Stimulated activated CD4-positive, alpha-beta T cell treated with anti-CD3 and anti-CD28 coated beads, Interleukin-2, amount 100 ng/mL, for 4 hours (primary cell): ENCODE data around the gene DOCK4.

Experiments used
- DNase-seq: peaks from one replicate; pipeline ENCODE4 v3.0.0-alpha.2; 2020; ENCODE audit warnings: low read depth

DOCK4 gene

GRCh38 chr7:112214883-112215282 lies 8.7 kb upstream of the DOCK4 start:
- no peak for DNase-seq

GRCh38 chr7:112214268-112214667 lies 8.1 kb upstream of the DOCK4 start:
- no peak for DNase-seq

GRCh38 chr7:112213735-112214134 lies 7.5 kb upstream of the DOCK4 start:
- no peak for DNase-seq

- no peak for DNase-seq
Observed at GRCh38 chr7:112212571-112212970, 6.4 kb upstream of the DOCK4 start.

GRCh38 chr7:112211348-112211907 lies 5.2 kb upstream of the DOCK4 start:
- DNase-seq, result no peak

GRCh38 chr7:112207765-112208164 lies 1.6 kb upstream of the DOCK4 start:
- no peak for DNase-seq

- no peak for DNase-seq
Observed at GRCh38 chr7:112206991-112207592, 893 bp upstream of the DOCK4 start.

GRCh38 chr7:112205343-112206237 lies 609 bp downstream of the DOCK4 start:
- DNase-seq, result no peak

- DNase-seq, result no peak
Observed at GRCh38 chr7:112204499-112205342, 1.5 kb downstream of the DOCK4 start.

GRCh38 chr7:112203365-112203739 lies 2.8 kb downstream of the DOCK4 start:
- DNase-seq, result no peak

GRCh38 chr7:112202816-112203215 lies 3.4 kb downstream of the DOCK4 start:
- DNase-seq, result no peak

- no peak for DNase-seq
Observed at GRCh38 chr7:112201839-112202238, 4.4 kb downstream of the DOCK4 start.

- no peak for DNase-seq
Observed at GRCh38 chr7:112201411-112201810, 4.8 kb downstream of the DOCK4 start.

GRCh38 chr7:112199672-112200071 lies 6.5 kb downstream of the DOCK4 start:
- no peak for DNase-seq

- no peak for DNase-seq
Observed at GRCh38 chr7:112199035-112199655, 7.1 kb downstream of the DOCK4 start.

GRCh38 chr7:112197322-112197721 lies 8.9 kb downstream of the DOCK4 start:
- no peak for DNase-seq

GRCh38 chr7:112195717-112196116 lies 10.5 kb downstream of the DOCK4 start:
- DNase-seq, result no peak

- no peak for DNase-seq
Observed at GRCh38 chr7:112193915-112194502, 12.2 kb downstream of the DOCK4 start.

GRCh38 chr7:112192236-112193154 lies 13.7 kb downstream of the DOCK4 start:
- no peak for DNase-seq

- no peak for DNase-seq
Observed at GRCh38 chr7:112190120-112190519, 16.1 kb downstream of the DOCK4 start.
